CD4-positive, alpha-beta T cell treated with Interleukin-12 subunit alpha and Interleukin-12 subunit beta, for 1 hour (primary cell): Measurements from ENCODE around the gene COL13A1.

Experiments used
- DNase-seq: peaks from one replicate; pipeline ENCODE4 v3.0.0-alpha.2; 2020

COL13A1 gene

GRCh38 chr10:69871074-69871473, 69.4 kb downstream of the COL13A1 start:
- no peak for DNase-seq

- no peak for DNase-seq
Observed at GRCh38 chr10:69872323-69872722, 70.6 kb downstream of the COL13A1 start.

DNA sequence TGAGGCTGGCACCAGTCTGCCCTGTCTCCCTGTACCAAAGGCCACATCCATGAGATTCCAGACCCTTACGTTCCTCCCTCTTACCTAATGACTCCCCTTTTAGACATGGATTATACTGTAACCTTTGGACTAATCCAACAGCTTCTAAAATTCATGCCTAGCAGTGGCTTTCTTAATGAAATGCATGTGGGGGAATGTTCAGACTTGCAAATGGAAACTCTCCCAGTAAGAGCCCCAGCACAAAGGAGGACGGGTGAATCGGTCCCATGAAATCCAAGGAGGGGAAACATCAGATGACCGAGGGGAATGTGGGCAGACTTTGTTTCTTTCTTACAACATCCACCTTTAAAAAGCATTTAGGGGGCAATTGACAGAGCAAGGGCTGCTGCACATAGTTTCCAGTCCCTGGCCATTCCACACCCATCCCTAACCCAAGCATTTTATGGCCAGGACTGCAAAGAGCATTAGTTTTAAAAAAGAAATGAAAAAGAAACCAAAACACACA, 71.5 kb downstream of the COL13A1 start:
- no peak for DNase-seq

DNA sequence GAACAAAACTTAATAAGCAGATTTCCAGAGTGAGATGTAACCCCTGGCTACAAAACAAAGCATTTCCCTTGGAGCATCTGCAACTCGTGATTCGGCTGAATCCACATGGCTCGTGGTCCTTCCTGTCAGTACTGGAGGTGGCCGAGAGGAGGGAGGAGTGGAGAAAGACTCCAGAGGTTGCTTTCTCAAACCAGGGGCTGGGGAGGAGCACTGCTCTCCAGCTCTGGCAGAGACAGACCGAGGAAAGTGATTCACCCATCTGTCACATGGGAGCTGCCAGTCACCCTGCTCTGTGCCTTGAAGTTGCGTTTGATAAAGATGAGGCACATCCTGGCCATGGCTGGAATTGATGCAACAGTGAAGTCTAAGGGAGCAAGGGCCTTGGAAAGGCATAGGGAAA, 72.7 kb downstream of the COL13A1 start:
- no peak for DNase-seq

- no peak for DNase-seq
Observed at GRCh38 chr10:69875856-69876255, 74.2 kb downstream of the COL13A1 start.

GRCh38 chr10:69876286-69876685, 74.6 kb downstream of the COL13A1 start:
- no peak for DNase-seq

GRCh38 chr10:69876931-69877330, 75.2 kb downstream of the COL13A1 start:
- DNase-seq = no peak

- no peak for DNase-seq
Observed at GRCh38 chr10:69878038-69878437, 76.3 kb downstream of the COL13A1 start.

DNA sequence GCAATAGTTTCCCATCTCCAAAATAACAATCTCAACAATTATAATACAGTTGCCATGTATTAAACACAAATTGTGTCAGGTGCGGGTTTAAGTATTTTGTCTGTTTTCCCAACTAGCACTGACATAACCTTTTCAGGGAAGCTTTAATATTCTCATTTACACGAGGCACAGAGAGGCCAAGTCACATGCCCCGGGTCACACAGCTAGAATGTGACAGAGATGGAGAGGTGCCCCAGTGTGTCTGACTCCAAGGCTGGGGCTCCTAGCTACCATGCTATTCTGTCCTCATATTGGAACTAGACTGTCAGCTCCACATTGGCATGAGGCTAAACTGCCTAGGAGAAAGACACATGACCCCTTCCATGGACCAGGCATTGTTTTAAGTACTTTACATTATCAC, 77.2 kb downstream of the COL13A1 start:
- no peak for DNase-seq

- DNase-seq = no peak
Observed at GRCh38 chr10:69879634-69880257, 78.0 kb downstream of the COL13A1 start.

- DNase-seq = no peak
Observed at GRCh38 chr10:69880301-69881081, 78.8 kb downstream of the COL13A1 start.

- no peak for DNase-seq
Observed at GRCh38 chr10:69881202-69881601, 79.5 kb downstream of the COL13A1 start.

GRCh38 chr10:69883310-69884023, 81.8 kb downstream of the COL13A1 start:
- DNase-seq = no peak

- no peak for DNase-seq
Observed at GRCh38 chr10:69884024-69884367, 82.3 kb downstream of the COL13A1 start.

DNA sequence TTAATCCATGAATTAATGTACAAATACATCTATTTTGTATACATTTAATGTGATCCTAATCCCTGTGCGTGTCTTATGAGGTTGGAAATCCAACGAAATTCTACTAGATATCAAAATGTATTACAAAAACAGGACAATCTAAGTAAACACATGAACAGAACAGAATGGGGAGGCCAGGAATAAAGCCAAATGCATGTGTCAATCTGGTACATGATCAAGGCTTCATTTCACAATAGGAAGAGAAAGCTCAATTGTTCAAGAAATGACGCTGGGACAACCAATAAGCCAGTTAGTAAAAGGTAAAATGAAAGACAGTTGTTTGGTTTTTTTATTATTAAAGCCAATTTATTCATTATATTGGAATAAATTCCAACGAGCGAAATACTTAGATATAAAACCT, 83.0 kb downstream of the COL13A1 start:
- no peak for DNase-seq

DNA sequence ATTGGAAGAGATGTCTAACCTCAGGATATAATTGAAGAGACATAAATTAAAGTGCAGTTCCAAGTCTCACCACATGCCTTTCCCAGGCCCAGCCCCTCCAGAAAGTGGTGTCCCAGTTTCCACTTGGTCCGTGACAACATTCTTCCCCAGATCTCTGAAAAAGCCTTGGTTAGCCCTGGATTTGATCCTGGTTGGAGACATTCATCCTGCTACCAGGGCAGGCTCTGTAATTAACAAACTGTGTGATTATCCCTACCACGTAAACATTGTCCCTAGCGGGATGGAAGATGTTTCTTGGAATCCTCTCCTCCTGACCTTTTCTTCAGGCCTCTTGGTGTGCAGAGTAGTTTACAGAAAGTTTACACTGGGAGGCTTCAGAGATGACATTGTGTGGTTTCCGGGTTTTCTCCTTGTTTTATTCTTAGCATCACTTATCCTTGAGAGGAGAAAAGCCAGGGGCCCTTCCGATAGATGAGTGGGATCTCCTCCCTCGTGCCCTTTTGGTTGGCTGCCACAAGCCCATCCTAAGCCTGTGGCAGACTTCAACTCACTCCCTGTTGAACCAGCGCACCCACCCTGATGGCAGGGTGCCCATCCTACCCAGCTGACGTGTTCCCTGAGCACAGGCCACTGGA, 83.8 kb downstream of the COL13A1 start:
- DNase-seq = no peak

DNA sequence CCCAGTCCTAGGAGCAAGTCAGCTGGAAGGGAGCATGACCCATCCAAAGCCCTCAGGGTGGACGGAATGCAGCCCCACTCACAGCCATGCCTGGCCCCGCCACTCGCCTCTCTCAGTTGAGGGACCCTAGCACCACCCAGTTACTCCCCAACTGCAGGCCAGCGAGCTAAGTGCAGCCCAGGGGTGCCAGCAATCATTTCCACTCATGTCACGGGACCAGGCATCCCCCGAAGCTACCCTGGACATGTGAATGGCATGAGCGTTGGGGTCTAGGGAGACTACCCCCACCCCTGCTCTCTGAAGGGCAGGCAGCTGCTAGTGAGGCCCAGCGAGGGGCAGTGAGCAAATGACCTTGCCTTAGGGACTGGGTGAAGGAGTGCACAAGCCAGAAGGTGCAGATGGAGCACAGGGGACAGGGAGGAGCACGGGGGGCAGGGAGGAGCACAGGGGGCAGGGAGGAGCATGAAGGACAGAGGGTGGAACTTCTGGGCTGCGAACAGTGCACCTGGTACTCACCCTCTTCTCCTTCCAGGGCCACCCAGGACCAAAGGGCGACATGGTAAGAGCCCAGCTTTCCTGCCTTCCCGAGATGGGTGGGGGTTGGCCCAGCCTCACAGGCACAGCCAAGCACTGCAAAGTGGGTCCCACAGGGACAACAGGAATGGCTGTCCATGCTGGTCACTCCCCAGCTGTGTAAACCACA, 87.3 kb downstream of the COL13A1 start:
- DNase-seq = no peak

DNA sequence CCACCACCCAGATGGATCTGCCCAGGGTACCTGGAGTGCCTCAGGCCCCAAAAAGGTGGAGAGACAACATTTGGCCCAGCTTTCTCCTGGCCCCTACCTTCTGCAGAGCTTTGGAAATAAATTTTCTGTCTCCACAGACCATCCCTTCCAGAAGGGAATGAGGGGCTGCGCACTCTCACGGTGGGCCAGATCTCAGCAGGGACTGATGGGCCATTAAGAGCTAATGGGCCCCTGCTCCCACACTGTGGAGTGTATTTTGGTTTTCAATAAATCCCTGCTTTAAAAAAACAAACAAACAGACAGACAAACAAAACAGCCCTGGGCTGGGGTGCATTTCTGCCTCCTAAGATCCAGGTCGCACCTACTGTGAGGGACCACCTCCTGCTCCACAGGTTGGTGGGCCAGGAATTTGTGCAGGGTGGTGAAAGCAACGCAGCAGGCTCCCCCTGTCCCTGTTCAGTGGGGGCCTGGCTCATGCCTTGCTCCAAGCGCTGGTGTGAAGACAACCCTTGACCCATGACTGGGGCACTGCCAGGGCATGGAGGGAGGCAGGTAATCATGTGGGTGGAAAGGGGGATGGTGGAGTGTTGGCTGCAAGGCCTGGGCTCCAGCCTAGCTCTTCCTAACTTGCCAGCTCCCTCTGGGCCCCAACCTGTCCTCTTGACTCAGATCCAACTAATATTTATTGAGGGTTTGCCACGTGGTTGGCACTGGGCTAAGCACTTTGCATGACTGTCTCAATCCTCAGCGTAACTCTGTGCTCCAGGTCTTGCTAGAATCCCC, 88.5 kb downstream of the COL13A1 start:
- no peak for DNase-seq

DNA sequence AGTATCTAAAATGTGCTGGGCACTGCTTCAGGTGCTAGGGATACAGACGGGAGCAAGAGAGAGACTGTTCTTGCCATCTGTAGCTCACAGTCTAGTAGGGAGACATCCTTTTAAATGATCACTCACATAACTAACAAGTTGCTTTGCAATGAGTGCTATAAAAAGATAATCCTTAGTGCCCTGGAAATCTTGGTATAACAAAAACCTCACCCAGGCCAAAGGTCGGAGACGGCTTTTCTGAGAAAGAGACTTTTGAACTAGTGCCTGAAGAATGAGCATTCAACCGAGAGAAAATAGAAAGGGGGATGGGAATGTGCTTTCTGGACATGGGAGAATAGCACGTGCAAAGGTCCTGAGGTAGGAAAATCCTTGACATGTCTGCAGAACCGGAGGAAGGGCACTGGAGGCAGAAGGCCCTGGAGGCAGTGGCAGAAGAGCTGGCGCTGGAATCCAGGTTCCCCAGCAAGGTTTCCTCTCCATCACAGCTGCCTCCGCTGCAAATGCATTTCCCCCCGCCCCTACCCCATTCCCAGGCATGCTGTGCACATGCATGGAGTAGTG, 89.4 kb downstream of the COL13A1 start:
- DNase-seq = no peak

DNA sequence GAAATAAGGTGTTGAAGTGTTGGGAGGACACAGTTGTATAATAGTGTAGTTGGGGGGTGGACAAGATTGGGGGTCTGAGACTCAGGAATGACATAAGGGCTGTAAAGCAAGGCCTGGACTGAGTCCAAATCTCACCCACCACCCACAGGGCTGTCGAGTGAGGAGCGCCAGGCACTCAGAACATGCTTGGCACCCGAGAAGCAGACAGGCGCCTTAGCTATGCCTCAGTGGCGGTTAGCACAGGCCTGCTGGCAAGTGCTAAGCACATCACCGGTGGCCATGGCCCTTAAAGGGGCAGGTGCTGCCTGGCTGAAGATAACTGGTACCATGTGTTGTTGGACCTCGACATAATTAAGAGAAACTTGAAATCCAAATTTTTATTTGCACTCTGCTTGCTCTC, 90.7 kb downstream of the COL13A1 start:
- no peak for DNase-seq

DNA sequence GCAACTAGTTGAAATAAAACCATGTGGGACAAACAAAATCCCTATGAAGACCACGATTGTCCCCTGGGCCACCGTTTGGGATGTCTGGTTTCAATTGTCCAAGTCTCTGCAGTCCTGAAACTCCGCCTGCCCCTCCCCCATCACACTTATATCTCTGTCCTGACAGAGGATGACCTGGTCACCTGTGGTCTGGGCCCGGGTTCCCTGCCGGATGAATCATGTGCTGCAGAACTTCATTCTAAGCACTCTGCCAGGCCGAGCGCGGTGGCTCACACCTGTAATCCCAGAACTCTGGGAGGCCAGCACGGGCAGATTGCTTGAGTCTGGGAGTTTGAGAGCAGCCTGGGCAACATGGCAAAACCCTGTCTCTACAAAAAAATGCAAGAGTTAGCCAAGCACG, 91.1 kb downstream of the COL13A1 start:
- DNase-seq = no peak
